HG02943 (cell line): Measurements from ENCODE around the gene NCKAP1.
"Not testable (repeated sequence)": the region's sequence is repeated elsewhere in the genome, so short reads cannot be mapped to it uniquely, and the experiment has no call there.

Experiments used
- ATAC-seq: cut with Tn5 transposase; IDR thresholded peaks from one replicate; pipeline ENCODE4 v1.9.1; 2021; ENCODE audit warnings: mild to moderate bottlenecking, low read depth, moderate library complexity; ENCODE audit not compliant: unreplicated experiment

Gene NCKAP1

GRCh38 chr2:182890305-182890704 lies 148.0 kb downstream of the NCKAP1 start:
- no peak for ATAC-seq

GRCh38 chr2:182887753-182888415 lies 150.4 kb downstream of the NCKAP1 start:
- no peak for ATAC-seq

- ATAC-seq = no peak
Observed at GRCh38 chr2:182887093-182887492, 151.2 kb downstream of the NCKAP1 start.

- no peak for ATAC-seq
Observed at GRCh38 chr2:182885771-182886170, 152.5 kb downstream of the NCKAP1 start.

GRCh38 chr2:182883451-182883850 lies 154.8 kb downstream of the NCKAP1 start:
- no peak for ATAC-seq

GRCh38 chr2:182880100-182880499 lies 158.2 kb downstream of the NCKAP1 start:
- ATAC-seq = not testable (repeated sequence)

- ATAC-seq = not testable (repeated sequence)
Observed at GRCh38 chr2:182876653-182877052, 161.6 kb downstream of the NCKAP1 start.

- ATAC-seq = no peak
Observed at GRCh38 chr2:182870227-182870626, 168.0 kb downstream of the NCKAP1 start.

- no peak for ATAC-seq
Observed at GRCh38 chr2:182868054-182868796, 170.0 kb downstream of the NCKAP1 start.

- ATAC-seq = no peak
Observed at GRCh38 chr2:182867426-182868053, 170.7 kb downstream of the NCKAP1 start.

- no peak for ATAC-seq
Observed at GRCh38 chr2:182866461-182867406, 171.5 kb downstream of the NCKAP1 start, which contains the start of gene FRZB. Gene FRZB, minus strand, starts transcription at chr2:182866637. Its CDS starts 85 bp downstream, at chr2:182866552.

- ATAC-seq = no peak
Observed at GRCh38 chr2:182866095-182866460, 172.2 kb downstream of the NCKAP1 start.

- no peak for ATAC-seq
Observed at GRCh38 chr2:182864949-182865570, 173.2 kb downstream of the NCKAP1 start.

GRCh38 chr2:182863642-182864041 lies 174.6 kb downstream of the NCKAP1 start:
- ATAC-seq = no peak

GRCh38 chr2:182862091-182862490 lies 176.2 kb downstream of the NCKAP1 start:
- no peak for ATAC-seq

GRCh38 chr2:182860858-182861257 lies 177.4 kb downstream of the NCKAP1 start:
- no peak for ATAC-seq
